Spleen (tissue), 11 donors: Measurements from ENCODE around the gene MCRIP1. TPM values are rescaled to one million over a fixed set of nuclear protein-coding genes. Genes with fewer than 3 reads are reported as not detected.

Experiments
- DNase-seq: peaks from one replicate; pipeline ENCODE4 v3.0.0-alpha.2; 2020
- H3K27ac ChIP-seq, 8 donors: fragments of 200-600 bp; sonication (generic) in 7 of 8; 1 replicate in 4 of 8; 2 replicates in 4 of 8; pipeline versions ENCODE4 v1.5.0 to v1.8.0; 2016 to 2021; ENCODE audit warnings: inconsistent platforms in 4 of 8, mild to moderate bottlenecking in 4 of 8, moderate library complexity in 1 of 8
- H3K27me3 ChIP-seq, 7 donors: fragments of 200-600 bp; sonication (generic) in 6 of 7; replicated peaks in 1 of 7; 1 replicate in 4 of 7; 2 replicates in 3 of 7; pipeline versions ENCODE4 v1.5.0 to v1.8.0; 2016 to 2021; ENCODE audit warnings: inconsistent platforms in 3 of 7, mild to moderate bottlenecking in 1 of 7
- H3K36me3 ChIP-seq, 6 donors: fragments of 200-600 bp; sonication (generic) in 5 of 6; 1 replicate in 4 of 6; 2 replicates in 2 of 6; pipeline versions ENCODE4 v1.5.0 to v1.8.0; 2016 to 2021; ENCODE audit warnings: inconsistent platforms in 2 of 6
- H3K4me1 ChIP-seq, 6 donors: fragments of 200-600 bp; sonication (generic) in 5 of 6; 1 replicate in 3 of 6; 2 replicates in 3 of 6; pipeline versions ENCODE4 v1.5.0 to v1.8.0; 2016 to 2021; ENCODE audit warnings: inconsistent platforms in 3 of 6
- H3K4me3 ChIP-seq, 8 donors: fragments of 200-600 bp; sonication (generic) in 7 of 8; 1 replicate in 4 of 8; 2 replicates in 4 of 8; pipeline versions ENCODE4 v1.5.0 to v1.8.0; 2016 to 2021; ENCODE audit warnings: inconsistent platforms in 4 of 8, mild to moderate bottlenecking in 4 of 8, moderate library complexity in 2 of 8
- H3K9me3 ChIP-seq, 8 donors: fragments of 200-600 bp; sonication (generic) in 7 of 8; 1 replicate in 4 of 8; 2 replicates in 4 of 8; pipeline versions ENCODE4 v1.5.0 to v1.8.0; 2016 to 2021; ENCODE audit warnings: inconsistent platforms in 4 of 8
- CTCF ChIP-seq, 11 experiments: fragments of 200-600 bp in 7 of 11; fragments of 450-650 bp in 4 of 11; sonication (generic) in 4 of 11; IDR thresholded peaks in 8 of 11; conservative IDR thresholded peaks in 3 of 11; 1 replicate in 7 of 11; 2 replicates in 4 of 11; pipeline versions ENCODE4 v1.4.0 to v1.8.0; 2016 to 2021; ENCODE audit warnings: antibody characterized with exemption in 11 of 11, inconsistent platforms in 4 of 11, mild to moderate bottlenecking in 1 of 11
- POLR2AphosphoS5 ChIP-seq, 3 donors: sonication (generic); formaldehyde crosslinking; IDR thresholded peaks; one replicate each; pipeline ENCODE4 v1.5.1; 2017; ENCODE audit warnings: antibody characterized with exemption in 3 of 3
- WGBS, 5 donors: extraction: QIAGEN DNeasy Blood & Tissue Kit in 3 of 5; methylation state at CpG; one replicate each; pipeline versions ENCODE4 v1.1.5 to v1.1.7; 2013 to 2018; 5-methylcytosine and 5-hydroxymethylcytosine counted together
- intact Hi-C: fragments of 100-400 bp; cut with DNase I; formaldehyde crosslinking; loops from one replicate; pipeline ENCODE4 v1.15.0; 2023; ENCODE audit warnings: low total_unique reads
- polyA plus RNA-seq, 3 donors: library from polyadenylated mRNA; stranded (reverse); fragments of 200-250 nt; gene quantifications; one replicate each; pipeline ENCODE4 v1.2.1, GENCODE V29; 2013
- total RNA-seq, 7 donors: library from RNA; depleted of rRNA in 3 of 7; stranded (reverse); fragments of >200 nt in 3 of 7; fragmentation: NEBNext Ultra II Directional in 4 of 7; extraction: Animal tissue kit (Norgen Biotek cat#: 25700) in 4 of 7; gene quantifications; one replicate each; pipeline versions ENCODE4 v1.1.0 to v1.2.1, GENCODE V29; 2016 to 2021
- donor health status: healthy with polysubstance abuse.
- donor health status: DM: no; HTN: no; CAD: no; lungs with moderate emphysema.
- donor health status: DM: no; HTN: no; CAD: no.
- donor health status: Bipolar disorder and iron deficiency.
- donor health status: healthy.
- donor health status: DM: no; HTN: no; CAD: no.
- donor health status: DM: yes; HTN: yes; CAD: no.

The MCRIP1 gene
- total and polyA plus RNA-seq, 10 donors, result 47.5 to 182 (median 64.6) TPM

- intact Hi-C loops, result no loop called here
- peak overlapping the region in 7 of 8 donors; percentile 10 to 98 (median 96) for H3K27ac ChIP-seq
- peak; percentile 40 to 56 (median 47) for TF ChIP-seq POLR2AphosphoS5 (IDR thresholded peaks at IDR 0.05)
- no peak for TF ChIP-seq CTCF (IDR thresholded peaks at IDR 0.05 in 8 of 11, conservative IDR thresholded peaks at IDR 0.05 in 3 of 11)
- H3K27me3 ChIP-seq, result no peaks in the 10 kb centered on the region
- H3K4me3 ChIP-seq, result peak overlapping the region; percentile 78 to 99 (median 92)
- H3K9me3 ChIP-seq, result no peaks in the 10 kb centered on the region
- DNase-seq, result no peak
- WGBS, 5 donors, result 51 to 76% (median 65%) methylated on average over 27 to 30 of the region's 30 CpGs
- H3K4me1 ChIP-seq, result peaks cover 34 to 90% (median 79%) of the 10 kb centered on the region in 6 donors
- H3K36me3 ChIP-seq, result peaks cover 3 to 65% (median 44%) of the 10 kb centered on the region in 6 donors
These were observed 25.3 kb upstream of the MCRIP1 start for GRCh38 chr17:81858170-81858966.

GRCh38 chr17:81854974-81855774 lies 22.1 kb upstream of the MCRIP1 start:
- DNase-seq, result no peak
- WGBS, 5 donors, result 74 to 85% (median 80%) methylated on average over 23 to 29 of the region's 29 CpGs
- H3K27me3 ChIP-seq, result no peaks in the 10 kb centered on the region
- H3K4me1 ChIP-seq, result peaks cover 21 to 91% (median 67%) of the 10 kb centered on the region in 6 donors
- peak overlapping the region in 1 of 8 donors; percentile 3 for H3K4me3 ChIP-seq
- peak overlapping the region in 2 of 8 donors; percentile 16 to 21 for H3K27ac ChIP-seq
- TF ChIP-seq POLR2AphosphoS5 (IDR thresholded peaks at IDR 0.05) (peak in 2 of 3 donors; percentile 43 to 63), CTCF (IDR thresholded peaks at IDR 0.05 in 8 of 11, conservative IDR thresholded peaks at IDR 0.05 in 3 of 11) (no peak)
- intact Hi-C loops, result no loop called here
- H3K36me3 ChIP-seq, result peaks cover 3 to 91% (median 72%) of the 10 kb centered on the region in 6 donors
- H3K9me3 ChIP-seq, result no peaks in the 10 kb centered on the region

GRCh38 chr17:81852237-81852636 lies 19.1 kb upstream of the MCRIP1 start:
- H3K36me3 ChIP-seq, result peaks cover 3 to 100% (median 87%) of the 10 kb centered on the region in 6 donors
- intact Hi-C loops, result no loop called here

More at GRCh38 chr17:81852237-81852636, 19.1 kb upstream of the MCRIP1 start:
- no peak for DNase-seq
- no peak for TF ChIP-seq CTCF (IDR thresholded peaks at IDR 0.05 in 8 of 11, conservative IDR thresholded peaks at IDR 0.05 in 3 of 11)
- TF ChIP-seq POLR2AphosphoS5 (IDR thresholded peaks at IDR 0.05), result peak; percentile 65 to 71 (median 71)
- Histone ChIP-seq H3K27me3 (no peaks in the 10 kb centered on the region), H3K27ac (peak overlapping the region in 4 of 8 donors; percentile 61 to 68 (median 65)), H3K4me3 (no peak overlapping the region), H3K4me1 (peaks cover 2 to 63% (median 40%) of the 10 kb centered on the region in 6 donors), H3K9me3 (no peaks in the 10 kb centered on the region)
- WGBS, 5 donors, result 79 to 86% (median 85%) methylated on average over 7 to 12 of the region's 12 CpGs
